HG03159 (cell line): ENCODE data around the gene MAPT.

Experiments
- ATAC-seq: cut with Tn5 transposase; IDR thresholded peaks from one replicate; pipeline ENCODE4 v1.9.1; 2021; ENCODE audit warnings: mild to moderate bottlenecking, moderate library complexity; ENCODE audit not compliant: unreplicated experiment

The MAPT gene

GRCh38 chr17:45986056-45986455, 91.7 kb downstream of the MAPT start:
- ATAC-seq, result no peak

GRCh38 chr17:45987706-45988105, 93.4 kb downstream of the MAPT start:
- no peak for ATAC-seq

GRCh38 chr17:45989759-45990158, 95.4 kb downstream of the MAPT start:
- ATAC-seq, result no peak

GRCh38 chr17:45990886-45991285, 96.5 kb downstream of the MAPT start:
- no peak for ATAC-seq

DNA sequence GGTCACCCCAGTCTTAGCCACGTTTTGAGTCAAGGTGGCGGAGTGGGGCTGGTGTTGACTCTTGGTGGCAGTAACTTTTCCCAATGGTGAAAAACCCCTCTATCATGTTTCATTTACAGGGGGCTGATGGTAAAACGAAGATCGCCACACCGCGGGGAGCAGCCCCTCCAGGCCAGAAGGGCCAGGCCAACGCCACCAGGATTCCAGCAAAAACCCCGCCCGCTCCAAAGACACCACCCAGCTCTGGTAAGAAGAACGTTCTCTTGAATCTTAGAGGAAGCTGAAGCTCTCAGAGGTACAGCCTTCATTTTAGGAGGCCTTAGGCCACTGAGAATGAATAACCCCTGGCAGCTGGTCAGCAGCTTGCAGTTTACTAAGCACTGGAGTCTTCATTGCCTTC, 97.0 kb downstream of the MAPT start:
- ATAC-seq, result no peak

DNA sequence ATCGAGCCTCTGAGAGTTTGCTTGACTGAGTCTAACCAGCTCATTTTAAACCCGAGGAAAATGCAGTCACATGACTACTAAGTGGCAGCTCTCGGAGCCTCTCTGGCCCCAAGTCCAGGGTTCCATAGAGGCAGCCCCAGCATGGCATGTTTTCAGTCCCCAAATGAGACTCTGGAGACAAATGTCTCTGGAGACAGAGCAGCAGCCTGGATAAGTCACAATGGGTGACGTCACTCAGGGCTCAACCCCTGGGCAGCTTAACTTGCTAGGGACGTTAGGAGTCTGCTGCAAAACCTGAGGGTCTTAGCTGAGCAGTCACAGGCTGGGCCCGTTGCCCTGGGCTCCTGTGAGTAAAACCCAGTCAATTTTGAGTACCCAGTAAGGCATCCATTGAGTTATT, 97.8 kb downstream of the MAPT start:
- ATAC-seq, result no peak

DNA sequence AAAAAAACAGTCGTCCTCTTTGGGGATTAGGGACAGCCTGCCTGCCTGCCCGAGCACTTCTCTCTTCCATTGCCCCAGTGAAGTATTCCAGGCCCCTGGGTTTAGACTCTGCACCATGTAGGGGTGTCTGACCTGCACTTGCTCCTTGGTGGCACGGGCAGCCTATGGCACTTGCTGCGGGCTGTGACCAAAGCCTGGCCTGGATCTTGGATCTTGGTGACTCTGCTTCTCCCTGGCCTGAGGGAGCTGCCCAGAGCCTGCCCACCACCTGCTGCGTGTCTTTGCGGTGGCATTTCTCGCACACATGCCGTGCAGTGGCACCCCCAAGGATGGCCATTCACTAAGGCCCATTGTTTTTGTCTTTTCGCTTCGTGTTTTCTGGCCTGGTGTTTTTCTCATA, 98.5 kb downstream of the MAPT start:
- ATAC-seq, result no peak

DNA sequence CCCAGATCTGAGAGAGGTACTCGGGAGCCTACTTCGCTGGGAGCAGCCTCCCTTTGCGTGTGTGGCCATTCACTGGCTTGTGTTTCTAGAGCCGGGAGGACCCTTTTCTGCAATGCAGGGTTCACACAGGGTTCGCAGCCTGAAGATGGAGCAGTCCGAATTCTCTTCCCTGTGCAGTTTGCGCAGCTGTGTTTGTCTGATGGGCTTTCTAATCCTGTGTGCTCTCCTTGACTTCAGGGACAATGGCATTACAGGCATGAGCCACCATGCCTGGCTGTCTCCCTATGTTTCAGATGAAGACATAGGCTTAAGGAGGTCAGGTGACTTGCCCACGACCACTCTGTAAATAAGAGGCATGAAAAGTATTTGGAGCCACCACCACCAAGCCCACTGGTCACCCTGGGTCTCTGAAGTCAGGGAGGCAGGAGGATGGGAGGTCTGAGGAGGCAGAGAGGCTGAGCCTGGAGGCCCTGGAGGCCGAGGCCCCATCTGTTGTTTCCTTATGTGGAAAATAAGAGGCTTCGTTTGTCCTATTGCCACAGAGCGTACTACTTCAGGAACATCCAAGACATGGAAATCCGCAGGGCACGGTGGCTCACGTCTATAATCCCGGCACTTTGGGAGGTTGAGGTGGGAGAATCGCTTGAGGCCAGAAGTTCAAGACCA, 99.7 kb downstream of the MAPT start:
- ATAC-seq, result no peak

GRCh38 chr17:45994987-45995386, 100.6 kb downstream of the MAPT start:
- no peak for ATAC-seq

DNA sequence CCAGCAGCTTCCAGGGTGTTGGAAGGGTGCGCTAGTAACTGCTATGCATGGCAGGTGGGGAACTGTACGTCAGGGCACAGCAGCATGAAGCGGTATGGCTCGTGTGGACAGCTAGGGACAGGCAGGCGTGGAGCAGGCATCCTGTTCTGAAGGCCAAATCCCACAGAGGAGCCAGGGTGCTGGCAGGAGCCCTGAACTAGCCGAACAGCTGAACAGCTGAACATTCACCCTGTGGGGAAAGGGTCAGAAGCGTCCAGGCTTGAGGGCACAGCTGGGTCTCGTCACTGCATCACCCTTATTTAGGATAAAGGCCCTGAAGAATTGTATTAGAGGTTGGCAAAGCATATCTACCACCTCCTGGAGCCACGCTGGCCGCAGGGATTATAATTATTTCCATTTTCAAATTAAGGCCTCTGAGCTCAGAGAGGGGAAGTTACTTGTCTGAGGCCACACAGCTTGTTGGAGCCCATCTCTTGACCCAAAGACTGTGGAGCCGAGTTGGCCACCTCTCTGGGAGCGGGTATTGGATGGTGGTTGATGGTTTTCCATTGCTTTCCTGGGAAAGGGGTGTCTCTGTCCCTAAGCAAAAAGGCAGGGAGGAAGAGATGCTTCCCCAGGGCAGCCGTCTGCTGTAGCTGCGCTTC, 101.4 kb downstream of the MAPT start:
- ATAC-seq, result no peak

DNA sequence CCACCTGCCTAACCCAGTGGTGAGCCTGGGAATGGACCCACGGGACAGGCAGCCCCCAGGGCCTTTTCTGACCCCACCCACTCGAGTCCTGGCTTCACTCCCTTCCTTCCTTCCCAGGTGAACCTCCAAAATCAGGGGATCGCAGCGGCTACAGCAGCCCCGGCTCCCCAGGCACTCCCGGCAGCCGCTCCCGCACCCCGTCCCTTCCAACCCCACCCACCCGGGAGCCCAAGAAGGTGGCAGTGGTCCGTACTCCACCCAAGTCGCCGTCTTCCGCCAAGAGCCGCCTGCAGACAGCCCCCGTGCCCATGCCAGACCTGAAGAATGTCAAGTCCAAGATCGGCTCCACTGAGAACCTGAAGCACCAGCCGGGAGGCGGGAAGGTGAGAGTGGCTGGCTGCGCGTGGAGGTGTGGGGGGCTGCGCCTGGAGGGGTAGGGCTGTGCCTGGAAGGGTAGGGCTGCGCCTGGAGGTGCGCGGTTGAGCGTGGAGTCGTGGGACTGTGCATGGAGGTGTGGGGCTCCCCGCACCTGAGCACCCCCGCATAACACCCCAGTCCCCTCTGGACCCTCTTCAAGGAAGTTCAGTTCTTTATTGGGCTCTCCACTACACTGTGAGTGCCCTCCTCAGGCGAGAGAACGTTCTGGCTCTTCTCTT, 102.1 kb downstream of the MAPT start:
- ATAC-seq, result no peak

DNA sequence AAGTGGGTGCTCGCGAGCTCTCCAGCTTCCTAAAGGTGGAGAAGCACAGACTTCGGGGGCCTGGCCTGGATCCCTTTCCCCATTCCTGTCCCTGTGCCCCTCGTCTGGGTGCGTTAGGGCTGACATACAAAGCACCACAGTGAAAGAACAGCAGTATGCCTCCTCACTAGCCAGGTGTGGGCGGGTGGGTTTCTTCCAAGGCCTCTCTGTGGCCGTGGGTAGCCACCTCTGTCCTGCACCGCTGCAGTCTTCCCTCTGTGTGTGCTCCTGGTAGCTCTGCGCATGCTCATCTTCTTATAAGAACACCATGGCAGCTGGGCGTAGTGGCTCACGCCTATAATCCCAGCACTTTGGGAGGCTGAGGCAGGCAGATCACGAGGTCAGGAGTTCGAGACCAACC, 102.8 kb downstream of the MAPT start:
- no peak for ATAC-seq

DNA sequence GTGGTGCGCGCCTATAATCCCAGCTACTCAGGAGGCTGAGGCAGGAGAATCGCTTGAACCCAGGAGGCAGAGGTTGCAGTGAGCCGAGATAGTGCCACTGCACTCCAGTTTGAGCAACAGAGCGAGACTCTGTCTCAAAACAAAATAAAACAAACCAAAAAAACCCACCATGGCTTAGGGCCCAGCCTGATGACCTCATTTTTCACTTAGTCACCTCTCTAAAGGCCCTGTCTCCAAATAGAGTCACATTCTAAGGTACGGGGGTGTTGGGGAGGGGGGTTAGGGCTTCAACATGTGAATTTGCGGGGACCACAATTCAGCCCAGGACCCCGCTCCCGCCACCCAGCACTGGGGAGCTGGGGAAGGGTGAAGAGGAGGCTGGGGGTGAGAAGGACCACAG, 103.3 kb downstream of the MAPT start:
- no peak for ATAC-seq

DNA sequence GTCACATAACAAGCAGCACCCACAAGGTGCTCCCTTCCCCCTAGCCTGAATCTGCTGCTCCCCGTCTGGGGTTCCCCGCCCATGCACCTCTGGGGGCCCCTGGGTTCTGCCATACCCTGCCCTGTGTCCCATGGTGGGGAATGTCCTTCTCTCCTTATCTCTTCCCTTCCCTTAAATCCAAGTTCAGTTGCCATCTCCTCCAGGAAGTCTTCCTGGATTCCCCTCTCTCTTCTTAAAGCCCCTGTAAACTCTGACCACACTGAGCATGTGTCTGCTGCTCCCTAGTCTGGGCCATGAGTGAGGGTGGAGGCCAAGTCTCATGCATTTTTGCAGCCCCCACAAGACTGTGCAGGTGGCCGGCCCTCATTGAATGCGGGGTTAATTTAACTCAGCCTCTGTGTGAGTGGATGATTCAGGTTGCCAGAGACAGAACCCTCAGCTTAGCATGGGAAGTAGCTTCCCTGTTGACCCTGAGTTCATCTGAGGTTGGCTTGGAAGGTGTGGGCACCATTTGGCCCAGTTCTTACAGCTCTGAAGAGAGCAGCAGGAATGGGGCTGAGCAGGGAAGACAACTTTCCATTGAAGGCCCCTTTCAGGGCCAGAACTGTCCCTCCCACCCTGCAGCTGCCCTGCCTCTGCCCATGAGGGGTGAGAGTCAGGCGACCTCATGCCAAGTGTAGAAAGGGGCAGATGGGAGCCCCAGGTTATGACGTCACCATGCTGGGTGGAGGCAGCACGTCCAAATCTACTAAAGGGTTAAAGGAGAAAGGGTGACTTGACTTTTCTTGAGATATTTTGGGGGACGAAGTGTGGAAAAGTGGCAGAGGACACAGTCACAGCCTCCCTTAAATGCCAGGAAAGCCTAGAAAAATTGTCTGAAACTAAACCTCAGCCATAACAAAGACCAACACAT, 104.9 kb downstream of the MAPT start, which contains the start of gene STH:
Gene STH (plus strand): TSS at position 264 of the 913 bp plus-strand sequence. CDS start 30 bp downstream, at position 294.
- no peak for ATAC-seq

DNA sequence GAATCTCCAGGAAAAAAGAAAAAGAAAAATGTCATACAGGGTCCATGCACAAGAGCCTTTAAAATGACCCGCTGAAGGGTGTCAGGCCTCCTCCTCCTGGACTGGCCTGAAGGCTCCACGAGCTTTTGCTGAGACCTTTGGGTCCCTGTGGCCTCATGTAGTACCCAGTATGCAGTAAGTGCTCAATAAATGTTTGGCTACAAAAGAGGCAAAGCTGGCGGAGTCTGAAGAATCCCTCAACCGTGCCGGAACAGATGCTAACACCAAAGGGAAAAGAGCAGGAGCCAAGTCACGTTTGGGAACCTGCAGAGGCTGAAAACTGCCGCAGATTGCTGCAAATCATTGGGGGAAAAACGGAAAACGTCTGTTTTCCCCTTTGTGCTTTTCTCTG, 105.5 kb downstream of the MAPT start:
- ATAC-seq, result no peak

GRCh38 chr17:46000292-46000691, 105.9 kb downstream of the MAPT start:
- no peak for ATAC-seq

DNA sequence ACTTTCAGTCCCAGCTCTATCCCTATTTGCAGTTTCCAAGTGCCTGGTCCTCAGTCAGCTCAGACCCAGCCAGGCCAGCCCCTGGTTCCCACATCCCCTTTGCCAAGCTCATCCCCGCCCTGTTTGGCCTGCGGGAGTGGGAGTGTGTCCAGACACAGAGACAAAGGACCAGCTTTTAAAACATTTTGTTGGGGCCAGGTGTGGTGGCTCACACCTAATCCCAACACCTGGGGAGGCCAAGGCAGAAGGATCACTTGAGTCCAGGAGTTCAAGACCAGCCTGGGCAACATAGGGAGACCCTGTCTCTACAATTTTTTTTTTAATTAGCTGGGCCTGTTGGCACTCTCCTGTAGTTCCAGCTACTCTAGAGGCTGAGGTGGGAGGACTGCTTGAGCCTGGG, 106.4 kb downstream of the MAPT start:
- ATAC-seq, result no peak

GRCh38 chr17:46001390-46002310, 107.3 kb downstream of the MAPT start:
- ATAC-seq, result no peak

GRCh38 chr17:46002311-46002972, 108.1 kb downstream of the MAPT start:
- ATAC-seq, result no peak

GRCh38 chr17:46002973-46003316, 108.6 kb downstream of the MAPT start:
- no peak for ATAC-seq
